Measurements from ENCODE around the gene UNK.
"Not testable (repeated sequence)": the region's sequence is repeated elsewhere in the genome, so short reads cannot be mapped to it uniquely, and the experiment has no call there.

Gene UNK

GRCh38 chr17:75754378-75755204, 30.0 kb upstream of the UNK start:
- DNase-seq: no peak

DNA sequence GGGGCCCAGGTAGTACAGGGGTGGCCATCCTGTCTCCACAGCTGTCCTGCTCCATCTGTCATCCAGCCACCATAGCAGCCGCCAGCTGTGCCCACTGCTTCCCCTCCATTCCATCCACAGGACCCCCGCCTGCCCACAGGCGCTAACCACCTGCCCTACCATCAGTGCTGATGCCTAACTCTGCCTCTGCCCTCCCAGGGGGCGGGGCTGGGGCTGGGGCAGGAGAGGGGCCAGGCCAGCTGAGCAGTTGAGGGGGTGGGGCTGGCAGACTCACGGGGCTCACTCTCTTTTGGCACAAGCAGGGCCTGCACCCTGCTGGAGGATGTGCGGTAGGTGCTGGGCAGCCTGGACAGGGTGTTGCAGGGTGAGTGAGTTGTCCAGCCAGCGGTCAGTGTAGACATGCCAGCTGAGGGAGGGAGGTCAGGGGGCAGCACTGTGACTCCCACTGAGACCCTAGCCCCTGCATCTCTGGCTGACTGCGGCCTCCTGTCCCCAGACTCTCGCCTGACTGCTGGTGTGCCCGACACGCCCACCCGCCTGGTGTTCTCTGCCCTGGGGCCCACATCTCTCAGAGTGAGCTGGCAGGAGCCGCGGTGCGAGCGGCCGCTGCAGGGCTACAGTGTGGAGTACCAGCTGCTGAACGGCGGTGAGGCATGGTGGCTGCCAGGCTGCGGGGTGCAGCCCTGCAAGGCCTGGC, 29.3 kb upstream of the UNK start:
- no peak for DNase-seq

- DNase-seq: no peak
Observed at GRCh38 chr17:75755990-75756389, 28.6 kb upstream of the UNK start.

DNA sequence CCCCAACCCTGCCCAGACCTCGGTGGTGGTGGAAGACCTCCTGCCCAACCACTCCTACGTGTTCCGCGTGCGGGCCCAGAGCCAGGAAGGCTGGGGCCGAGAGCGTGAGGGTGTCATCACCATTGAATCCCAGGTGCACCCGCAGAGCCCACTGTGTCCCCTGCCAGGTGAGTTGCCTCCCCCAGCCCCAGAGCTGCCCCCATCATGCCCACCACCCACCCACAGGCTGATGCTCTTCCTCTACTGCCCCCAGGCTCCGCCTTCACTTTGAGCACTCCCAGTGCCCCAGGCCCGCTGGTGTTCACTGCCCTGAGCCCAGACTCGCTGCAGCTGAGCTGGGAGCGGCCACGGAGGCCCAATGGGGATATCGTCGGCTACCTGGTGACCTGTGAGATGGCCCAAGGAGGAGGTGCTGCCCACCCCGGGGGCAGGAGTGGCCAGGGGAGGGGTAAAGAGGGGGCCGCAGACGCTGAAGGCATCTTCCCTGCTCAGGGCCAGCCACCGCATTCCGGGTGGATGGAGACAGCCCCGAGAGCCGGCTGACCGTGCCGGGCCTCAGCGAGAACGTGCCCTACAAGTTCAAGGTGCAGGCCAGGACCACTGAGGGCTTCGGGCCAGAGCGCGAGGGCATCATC, 28.0 kb upstream of the UNK start:
- DNase-seq: no peak

DNA sequence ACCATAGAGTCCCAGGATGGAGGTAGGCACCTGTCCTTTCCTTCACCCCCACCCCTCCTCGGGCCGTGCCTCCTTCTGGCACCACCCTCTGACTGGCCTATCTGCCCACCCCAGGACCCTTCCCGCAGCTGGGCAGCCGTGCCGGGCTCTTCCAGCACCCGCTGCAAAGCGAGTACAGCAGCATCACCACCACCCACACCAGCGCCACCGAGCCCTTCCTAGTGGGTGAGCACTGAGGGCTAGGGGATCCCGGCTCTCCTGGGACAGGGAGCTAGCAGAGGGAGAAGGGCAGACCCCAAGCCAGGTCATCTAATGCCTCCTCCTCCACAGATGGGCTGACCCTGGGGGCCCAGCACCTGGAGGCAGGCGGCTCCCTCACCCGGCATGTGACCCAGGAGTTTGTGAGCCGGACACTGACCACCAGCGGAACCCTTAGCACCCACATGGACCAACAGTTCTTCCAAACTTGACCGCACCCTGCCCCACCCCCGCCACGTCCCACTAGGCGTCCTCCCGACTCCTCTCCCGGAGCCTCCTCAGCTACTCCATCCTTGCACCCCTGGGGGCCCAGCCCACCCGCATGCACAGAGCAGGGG, 27.4 kb upstream of the UNK start:
- DNase-seq: no peak

GRCh38 chr17:75758131-75758905, 26.3 kb upstream of the UNK start:
- no peak for DNase-seq

DNA sequence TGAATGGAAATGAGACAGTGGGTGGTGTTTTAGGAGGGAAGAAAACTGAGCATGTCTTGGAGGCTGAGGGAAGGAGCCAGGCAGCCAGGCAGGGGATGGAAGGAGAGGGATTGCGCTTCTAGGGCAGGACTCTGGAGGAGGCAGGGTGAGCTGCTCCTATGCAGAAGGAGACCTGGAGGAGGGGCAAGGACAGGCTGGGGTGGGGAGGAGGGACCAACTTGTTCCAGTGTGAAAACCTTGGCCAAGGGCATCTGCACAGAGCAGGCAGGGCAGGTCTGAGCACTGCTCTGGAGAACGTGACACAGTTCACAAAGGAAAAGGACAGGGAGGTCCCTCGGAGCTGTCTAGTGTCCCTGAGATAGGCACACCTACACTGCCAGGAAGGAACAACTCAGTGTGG, 25.1 kb upstream of the UNK start:
- no peak for DNase-seq

DNA sequence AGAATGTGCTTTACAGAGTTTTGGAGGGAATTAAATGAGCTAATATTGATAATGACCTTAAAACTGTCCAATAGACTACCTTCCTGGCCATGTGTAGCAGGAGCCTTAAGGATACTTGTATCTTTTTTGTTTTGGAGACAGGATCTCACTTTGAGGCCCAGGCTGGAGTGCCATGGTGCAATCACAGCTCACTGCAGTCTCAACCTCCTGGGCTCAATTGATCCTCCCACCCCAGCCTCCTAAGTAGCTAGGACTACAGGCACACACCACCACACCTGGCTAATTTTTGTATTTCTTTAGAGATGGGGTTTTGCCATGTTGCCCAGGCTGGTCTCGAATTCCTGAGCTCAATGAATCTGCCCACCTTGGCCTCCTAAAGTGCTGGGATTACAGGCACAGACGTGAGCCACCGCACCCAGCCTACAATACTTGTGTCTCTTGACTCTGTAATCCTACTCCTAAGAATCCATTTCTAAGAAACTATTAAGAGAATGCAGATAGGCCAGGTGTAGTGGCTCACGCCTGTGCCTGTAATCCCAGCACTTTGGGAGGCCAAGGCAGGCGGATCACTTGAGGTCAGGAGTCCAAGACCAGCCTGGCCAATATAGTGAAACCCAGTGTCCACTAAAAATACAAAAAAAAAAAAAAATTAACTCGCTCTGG, 24.5 kb upstream of the UNK start:
- not testable (repeated sequence) for DNase-seq

GRCh38 chr17:75762513-75763268, 21.9 kb upstream of the UNK start:
- DNase-seq: no peak

DNA sequence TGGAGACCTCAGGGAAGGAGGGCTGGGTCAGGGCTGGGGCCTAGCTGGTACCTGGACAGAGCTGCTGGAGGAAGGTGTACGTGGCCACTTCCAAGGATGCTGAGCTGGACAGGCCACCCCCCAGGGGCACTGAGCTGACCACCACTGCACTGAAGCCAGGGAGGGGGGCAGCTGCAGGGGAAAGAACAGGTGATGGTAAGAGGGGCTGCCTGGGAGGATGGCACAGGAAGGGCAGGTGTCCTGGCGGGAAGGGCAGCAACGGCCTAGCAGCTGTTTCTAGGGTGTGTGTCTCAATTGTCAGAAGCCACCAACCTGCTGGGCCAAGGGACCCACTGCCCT, 21.4 kb upstream of the UNK start:
- DNase-seq: no peak

DNA sequence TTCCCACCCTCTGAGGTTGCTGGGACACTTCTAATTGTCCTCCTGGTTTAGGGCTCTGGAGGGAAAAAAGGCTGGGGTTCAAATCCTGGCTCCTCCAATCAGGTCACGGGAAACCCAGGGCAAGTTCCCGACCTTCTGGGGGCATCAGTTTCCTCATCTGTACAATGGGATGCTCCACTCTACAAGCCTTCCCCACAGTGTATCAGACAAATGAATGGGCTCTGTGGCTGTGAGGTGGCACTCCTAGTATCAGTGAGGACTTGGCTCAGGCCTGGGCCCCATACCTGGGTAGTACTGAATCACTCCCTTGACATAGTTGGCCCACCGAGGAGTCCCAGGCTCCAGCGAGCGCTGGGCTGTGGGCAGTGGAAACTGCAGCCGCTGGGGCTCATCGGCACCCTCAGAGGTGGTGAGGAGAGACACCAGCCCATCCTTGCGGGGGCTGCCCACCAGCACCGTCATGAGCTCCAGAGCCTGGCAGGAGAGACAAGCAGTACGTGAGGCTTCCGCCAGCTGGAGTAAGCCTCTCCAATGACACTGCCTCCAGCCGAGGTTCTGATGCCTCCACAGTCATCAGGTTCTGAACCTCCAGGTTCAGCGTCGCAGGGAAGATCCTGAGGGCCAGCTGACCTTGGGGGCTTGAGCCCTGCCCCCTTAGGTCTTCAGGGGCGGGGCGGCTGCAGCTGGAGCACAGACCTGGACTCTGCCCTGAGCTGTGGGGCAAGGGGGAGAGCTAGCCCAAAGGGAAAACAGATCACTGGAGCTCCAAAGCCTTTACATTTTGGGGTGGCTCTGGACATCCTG, 20.8 kb upstream of the UNK start:
- no peak for DNase-seq

DNA sequence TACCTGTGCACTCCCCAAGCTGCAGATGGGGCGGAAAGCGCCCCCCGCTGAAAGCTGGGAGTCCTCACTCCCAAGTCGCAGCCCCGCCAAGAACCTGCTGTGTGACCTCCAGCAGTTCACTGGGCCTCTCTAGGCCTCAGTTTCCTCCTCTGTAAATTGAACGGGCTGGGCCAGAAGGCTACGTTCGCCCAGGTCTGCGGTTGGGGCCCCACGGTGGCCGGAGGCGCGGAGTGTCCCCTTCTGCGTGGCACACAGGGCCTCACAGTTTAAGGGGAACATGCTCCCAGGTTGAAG, 20.2 kb upstream of the UNK start:
- no peak for DNase-seq

DNA sequence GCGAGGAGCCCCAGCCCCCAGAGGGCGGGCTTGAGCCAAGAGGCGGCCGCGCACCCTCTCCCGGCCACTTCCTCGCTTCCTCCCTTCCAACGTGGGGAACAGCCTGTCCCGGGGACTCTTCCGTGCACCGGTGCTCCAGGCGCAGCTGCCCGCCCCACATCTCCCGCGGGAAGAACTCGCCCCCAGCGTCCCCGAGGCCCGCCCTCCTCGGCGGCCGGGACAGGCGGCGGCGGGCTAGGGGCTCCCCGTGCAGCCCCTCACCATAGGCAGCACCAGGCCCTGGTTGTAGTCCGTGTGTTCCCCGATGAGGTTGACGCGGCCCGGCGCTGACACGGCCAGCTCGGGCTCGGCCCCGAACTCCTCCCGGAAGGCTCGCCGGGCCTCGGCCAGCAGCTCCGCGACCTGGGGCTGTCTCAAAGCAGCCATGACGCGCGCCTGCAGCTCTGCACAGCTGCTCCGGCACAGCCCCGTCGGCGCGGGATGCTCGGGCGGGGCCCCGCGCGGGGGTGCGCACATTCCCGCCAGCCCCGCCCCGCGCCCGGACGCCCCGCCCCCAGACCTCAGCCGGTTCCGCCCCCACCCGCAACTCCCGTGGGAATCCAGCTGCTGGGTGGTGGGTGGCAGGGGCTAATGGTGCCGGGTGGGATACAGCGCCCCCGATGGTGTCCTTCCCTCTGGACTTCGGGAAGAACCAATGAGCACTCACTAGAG, 19.7 kb upstream of the UNK start, which contains the start of gene GALK1:
Gene GALK1, minus strand, starts transcription at position 482 of the 711 bp plus-strand sequence. Its CDS starts 56 bp downstream, at position 426.
- peak; percentile 76 for DNase-seq

- DNase-seq: no peak
Observed at GRCh38 chr17:75765981-75766380, 18.6 kb upstream of the UNK start.

DNA sequence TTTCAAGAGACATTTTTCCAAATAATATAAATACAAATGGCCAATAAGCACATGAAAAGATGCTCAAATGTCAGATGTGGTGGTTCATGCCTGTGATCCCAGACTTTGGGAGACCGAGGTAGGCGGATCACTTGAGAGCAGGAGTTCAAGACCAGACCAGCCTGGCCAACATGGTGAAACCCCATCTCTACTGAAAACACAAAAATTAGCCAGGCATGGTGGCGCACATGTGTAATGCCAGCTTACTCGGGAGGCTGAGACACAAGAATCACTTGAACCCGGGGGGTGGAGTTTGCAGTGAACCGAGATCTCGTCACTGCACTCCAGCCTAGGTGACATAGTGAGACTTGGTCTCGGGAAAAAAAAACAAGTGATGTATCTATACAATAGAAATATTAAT, 16.7 kb upstream of the UNK start:
- DNase-seq: no peak

GRCh38 chr17:75769536-75769935, 15.1 kb upstream of the UNK start:
- DNase-seq: no peak

DNA sequence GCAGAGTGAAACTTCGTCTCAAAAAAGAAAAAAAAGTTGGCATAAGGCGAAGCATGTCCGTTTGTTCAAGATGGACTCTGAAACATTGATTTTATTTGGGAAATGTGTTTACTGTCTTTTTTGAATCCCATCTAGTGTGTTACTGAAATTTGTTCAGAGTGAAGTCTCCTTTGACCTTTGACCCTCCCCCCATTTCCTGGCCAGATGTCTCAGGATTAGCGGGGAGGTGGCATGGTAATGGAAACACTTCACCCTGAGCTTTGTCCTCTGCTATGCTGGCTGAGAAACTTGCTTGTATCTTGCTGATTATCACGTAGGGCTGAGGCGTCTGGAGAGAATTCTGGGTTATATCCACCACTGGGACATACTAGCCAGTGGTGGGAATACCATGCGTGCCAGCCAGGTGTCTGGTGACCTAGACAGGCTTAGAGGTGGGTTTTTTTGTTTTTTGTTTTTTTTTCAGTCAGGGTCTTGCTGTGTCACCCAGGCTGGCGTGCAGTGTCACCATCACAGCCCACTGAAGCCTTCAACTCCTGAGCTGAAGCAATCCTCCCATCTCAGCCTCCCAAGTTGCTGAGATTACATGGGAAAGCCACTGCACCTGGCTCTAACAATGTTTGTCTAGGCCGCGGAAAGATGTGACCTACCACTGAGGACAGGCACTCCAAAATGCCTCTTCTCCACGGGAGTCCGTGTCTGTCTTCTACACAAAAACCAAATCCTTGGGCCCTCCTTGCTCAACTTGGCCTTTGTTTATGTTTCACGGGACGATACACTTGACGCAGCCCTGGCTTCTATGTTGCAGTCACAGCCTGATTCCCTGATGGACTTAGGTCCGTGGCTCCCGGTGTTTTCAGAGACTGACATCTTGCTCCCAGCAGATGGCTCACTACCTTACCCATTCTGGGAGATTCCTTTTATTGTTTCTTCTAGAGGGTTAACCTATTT, 13.0 kb upstream of the UNK start:
- DNase-seq: no peak

DNA sequence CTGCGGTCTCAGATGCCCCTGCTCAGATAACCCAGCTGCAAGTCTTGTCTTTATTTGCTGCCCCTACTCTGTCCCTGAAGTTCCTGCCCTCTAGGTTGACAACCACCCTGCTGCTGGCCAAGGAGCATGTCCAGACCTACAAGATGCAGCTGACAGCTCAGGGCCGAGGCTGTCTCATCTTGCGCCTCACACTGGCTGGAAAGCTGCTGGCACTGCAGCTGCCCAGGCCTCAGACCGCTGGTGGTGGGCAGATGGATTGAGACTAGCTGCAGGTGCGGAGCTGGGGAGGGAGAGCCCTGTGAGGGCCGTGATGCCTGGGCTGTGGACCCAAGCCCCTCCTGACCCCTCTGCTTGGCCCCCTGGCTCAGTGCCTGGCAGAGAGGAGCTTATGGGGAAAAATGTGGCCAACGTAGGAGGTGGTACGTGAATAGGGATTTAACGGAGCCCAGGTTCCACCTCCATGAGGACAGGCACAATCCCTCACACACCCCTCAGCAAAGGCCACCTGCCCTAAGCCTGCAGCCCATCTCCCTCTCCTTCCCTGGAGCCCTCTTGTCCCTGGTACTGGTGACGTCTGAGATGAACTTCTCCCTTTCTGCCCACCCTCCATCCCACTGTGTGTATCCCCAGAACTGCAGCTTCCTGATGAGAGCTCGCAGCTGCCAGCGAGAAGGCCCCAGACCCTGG, 11.3 kb upstream of the UNK start:
- DNase-seq: no peak
